Peyer's patch (tissue), 4 donors: ENCODE data around the gene INTS4. TPM values are rescaled to one million over a fixed set of nuclear protein-coding genes. Genes with fewer than 3 reads are reported as not detected.
"Not testable (repeated sequence)": the region's sequence is repeated elsewhere in the genome, so short reads cannot be mapped to it uniquely, and the experiment has no call there.

ENCODE experiments used
- DNase-seq, 3 donors: peaks; one replicate each; pipeline ENCODE4 v3.0.0-alpha.2; 2017 to 2019
- H3K27ac ChIP-seq, 4 donors: fragments of 200-600 bp; sonication (generic); one replicate each; pipeline ENCODE4 v1.5.1; 2016 to 2019
- H3K27me3 ChIP-seq, 2 donors: fragments of 200-600 bp; sonication (generic); one replicate each; pipeline ENCODE4 v1.5.1; 2019
- H3K36me3 ChIP-seq, 3 donors: fragments of 200-600 bp; sonication (generic); one replicate each; pipeline ENCODE4 v1.5.1; 2016 to 2019
- H3K4me1 ChIP-seq, 4 donors: fragments of 200-600 bp; sonication (generic); one replicate each; pipeline ENCODE4 v1.5.1; 2016 to 2019
- H3K4me3 ChIP-seq, 4 donors: fragments of 200-600 bp; sonication (generic); 1 replicate in 3 of 4; 2 replicates in 1 of 4; pipeline ENCODE4 v1.5.1; 2016 to 2019; ENCODE audit warnings: mild to moderate bottlenecking in 1 of 4
- H3K9me3 ChIP-seq, 4 donors: fragments of 200-600 bp; sonication (generic); one replicate each; pipeline ENCODE4 v1.5.1; 2016 to 2019; ENCODE audit warnings: mild to moderate bottlenecking in 1 of 4
- CTCF ChIP-seq, 6 experiments: fragments of 450-650 bp in 4 of 6; fragments of 200-600 bp in 2 of 6; sonication (generic) in 1 of 6; IDR thresholded peaks; one replicate each; pipeline ENCODE4 v1.5.1; 2017 to 2019; ENCODE audit warnings: antibody characterized with exemption in 6 of 6, mild to moderate bottlenecking in 3 of 6, moderate library complexity in 1 of 6
- POLR2A ChIP-seq, 2 donors: fragments of 450-650 bp; IDR thresholded peaks; one replicate each; pipeline ENCODE4 v1.5.1; 2017; ENCODE audit warnings: antibody characterized with exemption in 2 of 2, mild to moderate bottlenecking in 2 of 2, moderate library complexity in 2 of 2
- total RNA-seq, 4 donors: library from RNA; depleted of rRNA; stranded (reverse); fragments of >200 nt; gene quantifications; one replicate each; pipeline ENCODE4 v1.1.0, GENCODE V29; 2016

INTS4 gene
- total RNA-seq, 4 donors from 2014 or later = 38.9 to 68.5 (median 57.5) TPM

DNA sequence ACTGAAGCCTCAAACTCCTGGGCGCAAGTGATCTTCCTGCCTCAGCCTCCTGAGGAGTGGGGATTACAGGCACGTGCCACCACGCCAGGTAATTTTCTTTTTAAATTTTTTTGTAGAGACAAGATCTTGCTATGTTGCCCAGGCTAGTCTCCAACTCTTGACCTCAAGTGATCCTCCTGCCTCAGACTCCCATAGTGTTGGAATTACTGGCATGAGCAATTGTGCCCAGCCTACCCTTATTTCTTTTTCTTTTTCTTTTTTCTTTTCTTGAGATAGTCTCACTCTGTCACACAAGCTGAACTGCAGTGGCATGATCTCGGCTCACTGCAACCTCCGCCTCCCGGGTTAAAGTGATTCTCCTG lies 109.7 kb downstream of the INTS4 start:
- H3K27me3 ChIP-seq = no peaks in the 10 kb centered on the region
- no peak overlapping the region for H3K4me3 ChIP-seq
- peaks cover 0 to 70% (median 0%) of the 10 kb centered on the region in 3 donors for H3K36me3 ChIP-seq
- no peaks in the 10 kb centered on the region for H3K9me3 ChIP-seq
- H3K4me1 ChIP-seq = no peaks in the 10 kb centered on the region
- no peak for TF ChIP-seq POLR2A (IDR thresholded peaks at IDR 0.05)
- no peak for TF ChIP-seq CTCF (IDR thresholded peaks at IDR 0.05)
- no peak overlapping the region for H3K27ac ChIP-seq
- no peak for DNase-seq

- no peak for DNase-seq
- Histone ChIP-seq H3K9me3 (no peaks in the 10 kb centered on the region), H3K36me3 (peaks cover 0 to 68% (median 0%) of the 10 kb centered on the region in 3 donors), H3K4me3 (no peak overlapping the region), H3K27ac (no peak overlapping the region), H3K27me3 (no peaks in the 10 kb centered on the region), H3K4me1 (no peaks in the 10 kb centered on the region)
- no peak for TF ChIP-seq CTCF (IDR thresholded peaks at IDR 0.05)
- no peak for TF ChIP-seq POLR2A (IDR thresholded peaks at IDR 0.05)
These were observed 110.2 kb downstream of the INTS4 start for GRCh38 chr11:77884186-77884828.

GRCh38 chr11:77883775-77884174 lies 110.7 kb downstream of the INTS4 start:
- Histone ChIP-seq H3K27me3 (no peaks in the 10 kb centered on the region), H3K4me3 (no peak overlapping the region), H3K9me3 (no peaks in the 10 kb centered on the region), H3K4me1 (no peaks in the 10 kb centered on the region), H3K27ac (no peak overlapping the region), H3K36me3 (peaks cover 0 to 69% (median 0%) of the 10 kb centered on the region in 3 donors)
- no peak for DNase-seq
- TF ChIP-seq POLR2A (IDR thresholded peaks at IDR 0.05) (no peak), CTCF (IDR thresholded peaks at IDR 0.05) (no peak)

DNA sequence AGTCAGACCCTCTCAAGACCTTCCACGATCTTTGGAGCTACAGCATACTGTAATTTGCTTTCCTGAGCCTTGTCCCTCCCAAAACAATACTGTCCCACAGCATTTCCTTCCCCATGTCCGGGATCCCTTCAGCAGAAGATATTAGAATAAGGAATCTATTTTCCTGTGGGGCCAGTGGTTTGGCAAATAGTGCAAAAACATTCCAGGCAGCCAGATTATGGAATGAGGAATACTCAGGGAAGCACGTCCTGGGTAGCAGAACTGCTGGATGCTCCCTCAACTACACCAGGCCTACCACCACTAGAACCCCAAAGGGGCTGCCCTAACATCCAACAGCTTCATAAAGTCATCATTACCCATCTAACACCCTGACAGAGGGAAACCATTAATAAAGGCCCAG lies 112.1 kb downstream of the INTS4 start:
- H3K9me3 ChIP-seq = no peaks in the 10 kb centered on the region
- no peak for DNase-seq
- no peak overlapping the region for H3K27ac ChIP-seq
- no peaks in the 10 kb centered on the region for H3K4me1 ChIP-seq
- TF ChIP-seq CTCF (IDR thresholded peaks at IDR 0.05) (no peak), POLR2A (IDR thresholded peaks at IDR 0.05) (no peak)
- H3K4me3 ChIP-seq = no peak overlapping the region
- peaks cover 0 to 71% (median 0%) of the 10 kb centered on the region in 3 donors for H3K36me3 ChIP-seq
- no peaks in the 10 kb centered on the region for H3K27me3 ChIP-seq

- TF ChIP-seq POLR2A (IDR thresholded peaks at IDR 0.05) (no peak), CTCF (IDR thresholded peaks at IDR 0.05) (peak in 2 of 6 experiments; percentile 9 to 19)
- no peak for DNase-seq
- H3K4me1 ChIP-seq = no peaks in the 10 kb centered on the region
- no peak overlapping the region for H3K4me3 ChIP-seq
- H3K27me3 ChIP-seq = no peaks in the 10 kb centered on the region
- no peaks in the 10 kb centered on the region for H3K9me3 ChIP-seq
- peaks cover 0 to 64% (median 0%) of the 10 kb centered on the region in 3 donors for H3K36me3 ChIP-seq
- peak overlapping the region in 1 of 4 donors; percentile 1 for H3K27ac ChIP-seq
These were observed 115.2 kb downstream of the INTS4 start for GRCh38 chr11:77879218-77879617.

- not testable (repeated sequence) for H3K4me3 ChIP-seq, H3K4me1 ChIP-seq, H3K27ac ChIP-seq, DNase-seq, H3K9me3 ChIP-seq, H3K27me3 ChIP-seq
- peaks cover 0 to 57% (median 0%) of the 10 kb centered on the region in 3 donors for H3K36me3 ChIP-seq
These were observed 116.2 kb downstream of the INTS4 start for GRCh38 chr11:77878247-77878646.
